Transverse colon (tissue), 4 donors: Measurements from ENCODE around the gene NIT2. TPM values are rescaled to one million over a fixed set of nuclear protein-coding genes. Genes with fewer than 3 reads are reported as not detected.

Experiments used
- DNase-seq: peaks from one replicate; pipeline ENCODE4 v3.0.0-alpha.2; 2019
- H3K27ac ChIP-seq, 4 donors: fragments of 200-600 bp; sonication (generic); 2 replicates each; pipeline ENCODE4 v1.5.1; 2016 to 2018; ENCODE audit warnings: inconsistent platforms in 4 of 4
- H3K27me3 ChIP-seq: fragments of 200-600 bp; sonication (generic); 2 replicates; pipeline ENCODE4 v1.5.1; 2017; ENCODE audit warnings: inconsistent platforms
- H3K36me3 ChIP-seq, 4 donors: fragments of 200-600 bp; sonication (generic); 2 replicates each; pipeline ENCODE4 v1.5.1; 2017 to 2019; ENCODE audit warnings: inconsistent platforms in 4 of 4
- H3K4me1 ChIP-seq, 4 donors: fragments of 200-600 bp; sonication (generic); 2 replicates each; pipeline ENCODE4 v1.5.1; 2017 to 2020; ENCODE audit warnings: inconsistent platforms in 4 of 4
- H3K4me3 ChIP-seq, 4 donors: fragments of 200-600 bp; sonication (generic); 1 replicate in 1 of 4; 2 replicates in 3 of 4; pipeline versions ENCODE4 v1.5.1 to v1.6.1; 2017 to 2019; ENCODE audit warnings: inconsistent platforms in 4 of 4
- H3K9me3 ChIP-seq, 2 donors: fragments of 200-600 bp; sonication (generic); 2 replicates each; pipeline ENCODE4 v1.5.1; 2017 to 2019; ENCODE audit warnings: inconsistent platforms in 2 of 2
- EP300 ChIP-seq: sonication (generic); formaldehyde crosslinking; IDR thresholded peaks from one replicate; pipeline ENCODE4 v1.6.1; 2017; ENCODE audit warnings: antibody characterized with exemption, low read depth
- POLR2A ChIP-seq: fragments of 450-650 bp; IDR thresholded peaks from one replicate; pipeline ENCODE4 v1.6.1; 2016; ENCODE audit warnings: antibody characterized with exemption, mild to moderate bottlenecking, moderate library complexity
- POLR2AphosphoS5 ChIP-seq, 3 donors: sonication (generic); formaldehyde crosslinking; IDR thresholded peaks; one replicate each; pipeline ENCODE4 v1.6.1; 2016; ENCODE audit warnings: antibody characterized with exemption in 3 of 3
- WGBS, 2 donors: methylation state at CpG; one replicate each; pipeline ENCODE4 v1.1.5; 2018; ENCODE audit warnings: low coverage in 1 of 2; 5-methylcytosine and 5-hydroxymethylcytosine counted together
- in situ Hi-C, 4 donors: fragments of 200-750 bp; cut with MboI; loops; one replicate each; pipeline versions ENCODE4 v1.15.0 to v1.15.1; 2017; ENCODE audit warnings: low sequenced_read_pairs in 3 of 4, low pct_ligation_motif_present in 1 of 4, low pct_unique_long_range_greater_than_20kb in 1 of 4
- intact Hi-C: fragments of 100-400 bp; cut with DNase I; formaldehyde crosslinking; loops from one replicate; pipeline ENCODE4 v1.15.1; 2023; ENCODE audit warnings: low total_unique reads
- total RNA-seq, 4 donors: library from RNA; depleted of rRNA; stranded (reverse); fragments of >200 nt; gene quantifications; one replicate each; pipeline ENCODE4 v1.1.0, GENCODE V29; 2016
- TF ChIP-seq, protein P1 (sequence below), 5 experiments: fragments of 200-600 bp in 3 of 5; fragments of 450-650 bp in 2 of 5; sonication (generic) in 3 of 5; IDR thresholded peaks; 1 replicate in 2 of 5; 2 replicates in 3 of 5; pipeline ENCODE4 v1.5.1; 2016 to 2017; ENCODE audit warnings: antibody characterized with exemption in 5 of 5, inconsistent platforms in 3 of 5, mild to moderate bottlenecking in 2 of 5, moderate library complexity in 1 of 5

NIT2 gene
- total RNA-seq, 4 donors from 2014 or later, result 13.8 to 25.1 (median 18.8) TPM

GRCh38 chr3:100384733-100385525, 50.4 kb downstream of the NIT2 start:
- Histone ChIP-seq H3K4me1 (peaks cover 0 to 4% (median 0%) of the 10 kb centered on the region in 4 donors), H3K36me3 (peaks cover 0 to 37% (median 8%) of the 10 kb centered on the region in 4 donors), H3K27ac (no peak overlapping the region), H3K4me3 (no peak overlapping the region), H3K9me3 (peaks cover 8 to 10% of the 10 kb centered on the region in 2 donors), H3K27me3 (no peaks in the 10 kb centered on the region)
- in situ Hi-C loops, result no loop called here
- no peak for TF ChIP-seq EP300
- TF ChIP-seq POLR2A, result no peak
- TF ChIP-seq, protein P1, sequence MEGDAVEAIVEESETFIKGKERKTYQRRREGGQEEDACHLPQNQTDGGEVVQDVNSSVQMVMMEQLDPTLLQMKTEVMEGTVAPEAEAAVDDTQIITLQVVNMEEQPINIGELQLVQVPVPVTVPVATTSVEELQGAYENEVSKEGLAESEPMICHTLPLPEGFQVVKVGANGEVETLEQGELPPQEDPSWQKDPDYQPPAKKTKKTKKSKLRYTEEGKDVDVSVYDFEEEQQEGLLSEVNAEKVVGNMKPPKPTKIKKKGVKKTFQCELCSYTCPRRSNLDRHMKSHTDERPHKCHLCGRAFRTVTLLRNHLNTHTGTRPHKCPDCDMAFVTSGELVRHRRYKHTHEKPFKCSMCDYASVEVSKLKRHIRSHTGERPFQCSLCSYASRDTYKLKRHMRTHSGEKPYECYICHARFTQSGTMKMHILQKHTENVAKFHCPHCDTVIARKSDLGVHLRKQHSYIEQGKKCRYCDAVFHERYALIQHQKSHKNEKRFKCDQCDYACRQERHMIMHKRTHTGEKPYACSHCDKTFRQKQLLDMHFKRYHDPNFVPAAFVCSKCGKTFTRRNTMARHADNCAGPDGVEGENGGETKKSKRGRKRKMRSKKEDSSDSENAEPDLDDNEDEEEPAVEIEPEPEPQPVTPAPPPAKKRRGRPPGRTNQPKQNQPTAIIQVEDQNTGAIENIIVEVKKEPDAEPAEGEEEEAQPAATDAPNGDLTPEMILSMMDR (IDR thresholded peaks at IDR 0.05), result no peak
- no peak for TF ChIP-seq POLR2AphosphoS5 (IDR thresholded peaks at IDR 0.05)
- WGBS, 2 donors, result 87 to 90% methylated on average over 6 to 8 of the region's 8 CpGs
- DNase-seq, result no peak
- intact Hi-C loops, result no loop called here

GRCh38 chr3:100386437-100387074, 52.0 kb downstream of the NIT2 start:
- Histone ChIP-seq H3K4me3 (no peak overlapping the region), H3K27ac (no peak overlapping the region), H3K36me3 (peaks cover 0 to 22% (median 2%) of the 10 kb centered on the region in 4 donors), H3K9me3 (peaks cover 8 to 10% of the 10 kb centered on the region in 2 donors), H3K4me1 (peaks cover 0 to 4% (median 0%) of the 10 kb centered on the region in 4 donors), H3K27me3 (no peaks in the 10 kb centered on the region)
- intact Hi-C loops (no loop called here), in situ Hi-C loops (no loop called here)
- TF ChIP-seq POLR2AphosphoS5 (IDR thresholded peaks at IDR 0.05) (no peak), EP300 (no peak), POLR2A (no peak)
- TF ChIP-seq, protein P1 (IDR thresholded peaks at IDR 0.05), result no peak
- no peak for DNase-seq

GRCh38 chr3:100389025-100389424, 54.5 kb downstream of the NIT2 start:
- peaks cover 0 to 4% (median 0%) of the 10 kb centered on the region in 4 donors for H3K4me1 ChIP-seq
- in situ Hi-C loops, result no loop called here

More at GRCh38 chr3:100389025-100389424, 54.5 kb downstream of the NIT2 start:
- Histone ChIP-seq H3K36me3 (peaks cover 0 to 10% (median under 1%) of the 10 kb centered on the region in 4 donors), H3K9me3 (peaks cover 8 to 10% of the 10 kb centered on the region in 2 donors), H3K4me3 (no peak overlapping the region), H3K27me3 (no peaks in the 10 kb centered on the region), H3K27ac (no peak overlapping the region)
- TF ChIP-seq EP300 (no peak), POLR2A (no peak), POLR2AphosphoS5 (IDR thresholded peaks at IDR 0.05) (no peak)
- TF ChIP-seq, protein P1 (IDR thresholded peaks at IDR 0.05), result no peak
- no peak for DNase-seq
- WGBS, 2 donors, result 100% methylated on average over 1 of the region's 1 CpG
- intact Hi-C loops, result no loop called here
